ENCODE measurements around the gene UQCRFS1.
A peak's percentile ranks its signal among the peaks of the same experiment; 100 is the strongest.
"Not testable (repeated sequence)": the region's sequence is repeated elsewhere in the genome, so short reads cannot be mapped to it uniquely, and the experiment has no call there.

Gene UQCRFS1

GRCh38 chr19:29212648-29213573 is at the start of gene UQCRFS1:
Gene UQCRFS1, minus strand, starts transcription at chr19:29213151. Its CDS starts 33 bp downstream, at chr19:29213118.
- peak; percentile 77 for DNase-seq

GRCh38 chr19:29262085-29262484 is 49.1 kb upstream of the UQCRFS1 start:
- DNase-seq, result no peak

GRCh38 chr19:29260477-29261317 is 47.7 kb upstream of the UQCRFS1 start:
- no peak for DNase-seq

- peak; percentile 19 for DNase-seq
Observed at GRCh38 chr19:29259867-29260281, 46.9 kb upstream of the UQCRFS1 start.

- no peak for DNase-seq
Observed at GRCh38 chr19:29259153-29259552, 46.2 kb upstream of the UQCRFS1 start.

- no peak for DNase-seq
Observed at GRCh38 chr19:29256516-29256915, 43.6 kb upstream of the UQCRFS1 start.

GRCh38 chr19:29255912-29256311 is 43.0 kb upstream of the UQCRFS1 start:
- no peak for DNase-seq

- no peak for DNase-seq
Observed at GRCh38 chr19:29255006-29255405, 42.1 kb upstream of the UQCRFS1 start.

- DNase-seq, result not testable (repeated sequence)
Observed at GRCh38 chr19:29249798-29250197, 36.8 kb upstream of the UQCRFS1 start.

- no peak for DNase-seq
Observed at GRCh38 chr19:29248332-29248844, 35.4 kb upstream of the UQCRFS1 start.

- DNase-seq, result no peak
Observed at GRCh38 chr19:29247872-29248271, 34.9 kb upstream of the UQCRFS1 start.

GRCh38 chr19:29247471-29247870 is 34.5 kb upstream of the UQCRFS1 start:
- no peak for DNase-seq

GRCh38 chr19:29247051-29247450 is 34.1 kb upstream of the UQCRFS1 start:
- DNase-seq, result no peak

- DNase-seq, result no peak
Observed at GRCh38 chr19:29245215-29245614, 32.3 kb upstream of the UQCRFS1 start.

GRCh38 chr19:29241324-29241723 is 28.4 kb upstream of the UQCRFS1 start:
- no peak for DNase-seq

GRCh38 chr19:29239213-29239776 is 26.3 kb upstream of the UQCRFS1 start:
- no peak for DNase-seq

GRCh38 chr19:29233591-29233990 is 20.6 kb upstream of the UQCRFS1 start:
- no peak for DNase-seq

- no peak for DNase-seq
Observed at GRCh38 chr19:29232315-29232852, 19.4 kb upstream of the UQCRFS1 start.

- DNase-seq, result not testable (repeated sequence)
Observed at GRCh38 chr19:29231306-29231705, 18.4 kb upstream of the UQCRFS1 start.

- DNase-seq, result no peak
Observed at GRCh38 chr19:29217616-29218015, 4.7 kb upstream of the UQCRFS1 start.

GRCh38 chr19:29216021-29216420 is 3.1 kb upstream of the UQCRFS1 start:
- no peak for DNase-seq

- DNase-seq, result no peak
Observed at GRCh38 chr19:29215322-29215845, 2.4 kb upstream of the UQCRFS1 start.

- no peak for DNase-seq
Observed at GRCh38 chr19:29214411-29214810, 1.5 kb upstream of the UQCRFS1 start.

Data from DMS 273 treated with DMSO at 0.1 percent for 48 hours (cell line).